HuH-7 (cell line): Measurements from ENCODE around the gene REN.

ENCODE experiments used
- DNase-seq: peaks from one replicate; pipeline ENCODE4 v3.0.0; 2011; ENCODE audit warnings: low spot score

Gene REN

DNA sequence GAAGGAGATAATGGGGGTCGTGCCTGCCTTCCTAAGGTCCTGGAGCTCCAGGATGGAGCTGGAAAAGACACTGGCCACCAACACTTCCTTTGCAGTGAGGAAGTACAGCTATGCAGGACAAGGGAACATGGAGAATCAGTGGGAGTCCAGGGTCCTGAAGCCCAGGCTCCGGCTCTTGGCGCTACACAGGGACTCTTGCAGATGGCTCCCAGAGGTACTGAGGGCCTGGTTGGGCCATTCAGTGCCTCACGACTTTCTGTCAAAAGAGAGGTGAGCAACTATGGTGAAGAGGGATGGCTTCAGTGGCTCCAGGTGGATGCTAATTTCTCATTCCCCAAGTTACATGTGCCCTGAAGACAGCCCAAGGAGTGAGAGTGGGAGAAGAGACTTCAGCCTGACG, 12.5 kb downstream of the REN start:
- no peak for DNase-seq

DNA sequence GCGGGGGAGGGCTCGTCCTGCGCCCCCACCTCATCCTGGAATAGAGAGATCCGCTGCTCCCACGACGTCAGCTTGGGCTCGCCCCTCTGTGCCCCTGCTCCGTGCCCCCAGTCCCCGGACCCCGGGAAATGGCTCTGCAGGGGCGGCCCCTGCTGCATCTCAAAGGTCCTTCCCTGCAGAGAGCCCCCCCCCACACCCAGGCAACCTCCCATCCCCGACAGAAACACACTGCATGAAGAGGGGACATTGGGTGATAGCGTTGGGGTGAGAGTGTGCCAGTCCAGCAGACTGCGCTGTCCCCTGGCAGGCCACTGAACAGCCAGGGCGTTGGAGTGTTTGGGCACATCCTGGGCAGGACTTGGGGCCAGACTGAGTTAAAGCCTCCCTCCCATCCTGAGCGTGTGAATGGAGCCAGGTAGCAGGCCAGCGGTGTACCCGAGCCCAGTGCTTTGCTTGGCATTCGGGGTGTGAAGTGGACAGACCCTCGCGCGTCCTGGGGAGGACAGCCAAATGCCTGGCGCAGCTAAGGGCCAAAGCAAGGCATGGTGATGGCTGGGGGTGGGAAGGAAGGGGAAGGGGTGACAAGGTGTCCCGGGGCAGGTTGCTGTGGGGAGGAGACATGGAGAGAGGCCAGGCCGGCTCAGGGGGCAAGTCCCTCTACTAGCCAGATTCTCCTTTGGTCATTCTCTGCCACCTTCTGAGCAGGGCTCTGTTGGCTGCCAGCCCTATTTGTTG, 13.7 kb downstream of the REN start:
- DNase-seq, result no peak

- DNase-seq, result peak; percentile 89
These were observed 14.4 kb downstream of the REN start, which contains the start of gene ETNK2 for GRCh38 chr1:204151552-204152309. TSS of gene ETNK2 (minus strand) at chr1:204152044. CDS start at chr1:204151852, 192 bp downstream.

DNA sequence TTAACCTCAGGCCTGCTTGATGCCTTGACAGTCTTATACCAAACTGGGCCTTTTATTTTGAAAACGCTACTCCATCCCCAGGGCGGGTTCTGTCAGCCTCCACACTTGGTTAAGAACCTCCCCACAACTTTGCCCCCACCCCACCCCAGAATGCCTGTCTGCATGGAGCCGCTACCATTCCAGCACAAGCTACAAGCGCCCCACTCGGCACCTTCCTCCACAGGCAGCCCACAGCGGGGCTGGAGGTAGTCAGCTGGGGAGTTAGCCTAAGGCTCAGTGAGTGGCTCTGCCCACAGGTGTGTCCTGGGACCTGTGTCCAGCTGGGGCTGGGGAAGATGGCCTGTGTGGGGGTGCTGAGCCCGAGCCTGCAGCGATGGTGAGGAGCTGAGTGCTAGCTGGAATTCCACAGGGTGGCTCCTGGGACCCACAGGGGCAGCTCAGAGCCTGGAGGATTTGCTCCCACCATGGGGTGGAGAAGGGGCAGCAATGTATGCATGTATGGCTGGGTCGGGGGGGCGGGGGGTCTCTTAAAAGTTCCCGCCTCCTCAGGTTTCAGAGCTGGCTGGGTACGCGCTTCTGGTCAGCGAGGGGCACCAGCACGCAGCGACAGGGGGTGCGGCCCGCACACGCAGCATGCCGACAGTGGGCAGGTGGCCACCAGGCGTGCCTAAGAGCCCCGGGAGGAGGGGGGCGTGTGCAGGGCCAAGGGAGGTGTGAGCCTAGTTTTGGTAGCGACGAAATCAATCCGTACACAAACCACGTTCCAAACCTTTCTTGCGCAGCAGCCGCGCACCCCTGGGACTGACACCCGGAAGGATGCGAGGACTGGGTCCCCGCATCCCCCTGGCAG, 15.2 kb downstream of the REN start:
- DNase-seq, result no peak

- no peak for DNase-seq
These were observed 16.2 kb downstream of the REN start for GRCh38 chr1:204149635-204150565.

GRCh38 chr1:204149107-204149506, 17.0 kb downstream of the REN start:
- DNase-seq, result no peak

DNA sequence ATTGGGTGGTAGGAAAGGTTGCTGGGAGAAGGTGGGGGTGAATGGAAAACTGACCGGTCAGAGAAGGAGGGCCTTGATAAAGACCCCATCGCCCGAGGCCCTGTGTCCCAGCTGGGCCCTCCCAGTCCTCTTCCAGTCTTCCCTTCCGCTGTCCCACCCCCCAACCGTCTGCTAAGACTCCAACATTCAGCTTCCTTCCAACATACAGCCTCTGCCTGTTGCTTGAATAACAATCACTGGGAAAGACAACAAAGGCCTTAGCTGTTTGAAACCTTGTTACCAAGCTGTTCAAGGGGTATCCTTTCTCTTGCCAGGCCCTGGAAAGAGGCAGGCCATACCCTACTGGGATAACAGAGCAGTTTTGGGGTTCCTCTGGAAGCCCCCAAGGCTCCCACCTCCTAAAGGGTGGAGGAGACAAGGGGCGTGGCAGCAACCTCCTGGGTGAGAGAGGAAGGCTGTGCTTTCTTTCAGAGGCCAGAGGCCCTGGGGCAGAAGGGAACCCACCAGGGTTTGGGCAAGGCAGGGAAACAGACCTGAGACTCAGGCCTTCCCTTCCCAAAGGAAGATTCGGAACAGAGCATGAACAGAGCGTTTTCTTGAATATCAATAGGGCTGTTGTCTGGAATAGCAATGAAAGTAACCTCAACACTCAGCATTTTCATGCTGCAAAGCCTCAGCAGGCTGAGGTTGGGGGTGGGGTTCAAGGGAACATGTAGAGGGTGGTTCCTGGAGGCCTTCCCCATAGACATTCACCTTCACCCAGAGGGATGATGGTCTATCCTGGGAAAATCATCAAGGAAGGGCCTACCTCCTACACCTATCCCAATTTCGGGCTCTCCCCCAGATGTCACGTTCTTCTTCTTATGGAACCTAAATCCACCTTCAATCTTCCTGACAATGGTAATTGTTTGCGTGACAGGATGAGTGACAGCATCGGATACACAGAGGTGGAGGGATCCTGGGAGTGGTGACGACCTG, 18.4 kb downstream of the REN start:
- no peak for DNase-seq

GRCh38 chr1:204146965-204147364, 19.2 kb downstream of the REN start:
- DNase-seq, result no peak

GRCh38 chr1:204146309-204146708, 19.8 kb downstream of the REN start:
- DNase-seq, result no peak

GRCh38 chr1:204145033-204145504, 21.1 kb downstream of the REN start:
- DNase-seq, result peak; percentile 43

GRCh38 chr1:204143276-204144041, 22.7 kb downstream of the REN start:
- no peak for DNase-seq

DNA sequence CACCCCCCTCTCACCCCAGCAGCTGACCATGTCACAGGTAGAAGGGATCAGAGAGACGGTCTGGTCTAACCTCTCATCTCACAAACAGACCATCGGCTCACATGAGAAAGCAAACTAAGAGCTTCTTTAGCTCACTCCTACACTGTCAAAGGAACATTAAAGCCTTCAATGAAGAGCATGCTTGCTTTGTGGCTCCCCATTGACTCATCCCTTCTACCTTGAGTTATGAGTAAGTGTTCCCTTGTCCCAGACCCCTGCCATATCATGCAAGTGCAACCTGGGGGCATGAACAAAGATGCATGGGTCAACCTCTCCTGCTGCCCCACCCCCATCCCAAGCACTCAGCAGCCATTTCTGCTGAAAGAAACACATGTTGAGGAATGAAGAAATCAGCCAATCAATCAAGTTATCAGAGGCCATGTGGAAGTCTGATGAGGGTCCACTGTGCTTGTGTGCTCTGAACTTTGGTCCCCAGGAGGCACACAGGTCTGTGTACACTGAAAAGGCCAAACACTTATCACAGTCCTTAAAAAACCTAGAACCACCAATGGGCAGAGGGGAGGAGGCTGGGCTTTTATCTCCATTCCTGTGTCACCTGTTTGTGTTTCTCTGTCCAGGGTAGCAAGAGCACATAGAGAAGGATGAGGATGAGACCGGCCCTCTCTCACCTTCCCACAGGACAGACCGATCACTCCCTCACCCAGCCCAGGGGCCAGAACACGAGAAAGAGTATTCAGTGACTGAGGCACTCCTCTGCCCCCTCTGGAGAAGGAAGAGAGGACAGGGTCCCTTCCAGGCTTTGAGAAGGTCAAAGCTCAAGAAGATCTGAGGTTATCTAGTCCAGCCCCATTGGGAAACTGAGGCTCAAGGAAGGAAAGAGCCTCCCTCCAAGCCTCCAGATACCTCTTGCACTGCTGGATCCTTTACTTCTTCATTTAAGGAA, 23.8 kb downstream of the REN start:
- no peak for DNase-seq

DNA sequence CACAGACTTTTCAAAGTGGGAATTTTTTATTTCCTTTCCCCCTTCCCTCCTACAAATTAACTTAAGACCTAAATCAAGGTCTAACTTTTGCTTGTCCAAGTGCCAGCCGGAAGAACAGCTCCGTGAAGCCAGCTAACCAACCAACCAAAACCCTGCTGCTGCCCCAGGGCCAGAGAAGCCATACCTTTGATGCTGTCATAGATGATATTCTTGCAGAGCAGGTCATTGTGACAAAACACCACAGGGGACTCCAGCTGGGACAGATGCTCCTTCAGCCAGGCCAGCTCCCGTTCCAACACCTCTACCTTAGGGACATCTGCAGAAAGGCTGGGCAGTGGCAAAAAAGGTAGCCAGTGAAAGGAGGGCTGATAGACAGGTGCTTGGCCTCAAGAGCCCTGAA, 25.0 kb downstream of the REN start:
- no peak for DNase-seq

DNA sequence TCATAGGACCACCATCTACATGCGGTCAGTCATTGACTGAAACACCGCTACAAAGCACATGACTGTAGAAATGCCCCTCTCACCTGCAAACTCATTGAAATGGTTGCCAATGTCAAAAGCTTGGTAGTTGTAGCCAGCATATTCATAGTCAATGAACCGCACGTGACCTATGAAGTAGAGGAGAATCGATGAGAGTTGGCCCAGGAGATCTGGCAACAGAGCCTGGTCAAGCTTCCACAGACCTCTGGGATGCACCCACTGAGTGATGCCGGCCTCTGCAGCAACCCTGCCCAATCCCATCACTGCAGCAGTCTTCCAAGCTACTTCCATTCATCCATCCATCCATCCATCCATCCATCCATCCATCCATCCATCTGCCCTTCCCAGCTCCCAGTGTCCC, 26.2 kb downstream of the REN start:
- no peak for DNase-seq

GRCh38 chr1:204139088-204139487, 27.0 kb downstream of the REN start:
- no peak for DNase-seq

DNA sequence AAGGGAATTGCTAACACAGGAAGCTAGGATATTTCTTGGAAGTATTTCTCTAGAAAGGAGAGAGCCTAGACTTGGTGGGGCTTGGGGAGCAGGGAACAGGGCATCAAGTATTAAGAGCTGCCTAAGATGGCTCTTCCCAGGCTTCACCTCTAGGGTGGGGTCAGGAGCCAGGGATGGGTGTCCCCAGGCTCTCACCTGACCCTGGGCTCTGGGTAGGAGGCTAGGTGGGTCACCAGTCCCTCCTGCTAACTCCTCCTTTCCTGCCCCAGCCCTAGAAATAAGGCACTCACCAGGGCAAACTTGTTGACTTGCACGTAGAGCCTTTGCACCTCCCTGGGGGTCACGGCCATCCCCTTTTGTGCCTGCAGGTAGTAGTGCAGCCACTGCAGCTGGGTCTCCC, 29.3 kb downstream of the REN start:
- no peak for DNase-seq

GRCh38 chr1:204134103-204134502, 32.0 kb downstream of the REN start:
- DNase-seq, result no peak

- no peak for DNase-seq
These were observed 33.4 kb downstream of the REN start for GRCh38 chr1:204132718-204133117.
